HG03432 (cell line): Measurements from ENCODE around the gene KAZALD1.
A peak's percentile ranks its signal among the peaks of the same experiment; 100 is the strongest.

Experiments
- ATAC-seq: cut with Tn5 transposase; IDR thresholded peaks from one replicate; pipeline ENCODE4 v1.9.1; 2021; ENCODE audit warnings: mild to moderate bottlenecking, moderate library complexity; ENCODE audit not compliant: unreplicated experiment

KAZALD1 gene

DNA sequence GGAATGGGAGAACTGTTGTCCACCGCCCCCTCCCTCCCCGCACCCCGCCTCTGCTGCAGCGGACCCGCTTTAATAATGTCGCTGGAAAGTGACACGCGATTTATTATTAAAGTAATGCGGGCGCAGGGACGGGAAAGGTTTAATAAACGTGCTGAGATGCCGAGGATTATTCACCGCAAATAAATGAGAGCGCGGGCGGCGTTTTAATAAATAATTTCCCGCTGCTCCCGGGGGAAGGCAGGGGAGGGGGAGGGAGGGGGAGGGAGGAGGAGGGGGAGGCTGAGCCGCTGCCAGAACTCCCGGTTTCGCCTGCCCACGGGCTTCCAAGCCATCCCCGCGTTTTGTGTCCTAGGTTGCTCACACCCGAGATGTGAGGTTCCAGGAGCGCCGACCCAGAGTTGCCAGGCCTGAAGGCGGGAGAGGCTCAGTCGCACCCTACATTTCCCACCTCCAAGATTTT is 5.1 kb downstream of the KAZALD1 start:
- ATAC-seq, result no peak

DNA sequence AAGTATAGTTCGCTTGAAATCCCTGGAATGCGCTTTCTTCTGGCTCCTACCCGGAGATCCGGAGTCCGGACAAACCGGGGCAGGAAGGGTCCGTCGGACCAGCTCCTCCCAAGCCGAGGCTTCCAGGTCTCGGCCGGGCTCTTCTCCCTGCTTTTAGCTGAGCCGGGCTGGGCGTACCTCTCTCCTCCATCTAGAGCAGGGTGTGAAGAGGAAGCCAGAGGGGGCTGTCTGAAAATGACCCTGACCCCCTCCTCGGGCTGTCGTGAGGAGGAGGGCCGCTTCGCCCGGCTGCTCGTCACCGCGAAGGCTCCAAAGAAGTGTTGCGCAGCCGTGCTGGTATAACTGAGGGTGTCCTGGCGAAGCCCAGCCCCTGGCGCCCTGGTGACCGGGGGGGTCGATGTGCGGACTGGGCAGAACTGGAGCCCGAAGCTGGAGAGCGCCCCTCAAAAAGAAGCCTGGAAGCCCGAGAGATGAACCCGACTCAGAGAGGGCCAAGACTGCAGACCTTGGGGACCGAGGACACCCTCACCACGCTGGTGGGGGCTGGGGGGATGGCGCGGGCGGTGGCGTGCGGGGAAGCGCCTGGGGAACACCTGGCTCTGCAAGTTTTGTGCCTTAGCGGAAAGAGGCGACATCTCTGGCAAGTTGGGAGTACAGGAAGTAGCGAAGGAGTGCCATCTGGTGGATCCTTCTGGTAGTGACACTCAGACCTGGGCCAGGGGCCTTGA is 5.7 kb downstream of the KAZALD1 start:
- ATAC-seq, result peak; percentile 53

DNA sequence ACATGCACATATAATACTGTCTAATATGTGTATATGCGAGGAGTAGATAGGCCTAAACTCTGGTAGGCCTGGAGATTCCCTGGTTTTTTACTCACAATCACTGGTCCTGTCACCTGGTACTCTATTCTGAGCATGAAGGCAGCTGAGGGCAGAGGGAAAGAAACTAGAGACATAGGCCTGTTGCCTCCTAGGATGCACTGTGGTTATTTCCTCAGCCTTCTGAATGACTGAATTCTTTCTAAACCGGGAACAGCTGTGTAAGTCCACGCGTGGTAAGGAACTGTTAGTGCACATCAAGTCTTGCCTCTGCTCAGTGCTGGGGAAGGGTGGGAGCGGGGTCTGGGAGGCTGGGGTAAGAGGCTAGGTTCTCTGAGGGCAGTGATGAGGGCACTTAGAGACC is 7.7 kb downstream of the KAZALD1 start:
- no peak for ATAC-seq

DNA sequence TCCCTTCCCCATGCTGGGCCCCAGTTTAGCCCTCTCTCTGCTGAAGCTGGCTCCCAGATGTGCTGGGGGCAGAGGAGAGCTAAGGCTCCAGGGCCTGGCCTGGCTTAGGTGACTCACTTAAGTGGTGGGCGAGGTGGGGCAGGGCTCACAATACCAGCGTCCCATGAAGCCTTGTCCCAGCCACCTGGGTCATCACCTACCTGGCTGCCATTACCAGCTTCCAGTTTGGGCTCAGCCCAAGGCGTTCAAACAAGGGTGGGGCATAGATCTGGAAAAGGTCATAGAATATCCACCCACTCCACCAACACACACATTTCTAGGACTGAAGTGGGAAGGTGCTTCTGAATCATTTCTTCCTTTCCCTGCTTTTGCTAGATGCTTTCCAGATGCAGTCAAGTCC is 8.3 kb downstream of the KAZALD1 start:
- no peak for ATAC-seq

DNA sequence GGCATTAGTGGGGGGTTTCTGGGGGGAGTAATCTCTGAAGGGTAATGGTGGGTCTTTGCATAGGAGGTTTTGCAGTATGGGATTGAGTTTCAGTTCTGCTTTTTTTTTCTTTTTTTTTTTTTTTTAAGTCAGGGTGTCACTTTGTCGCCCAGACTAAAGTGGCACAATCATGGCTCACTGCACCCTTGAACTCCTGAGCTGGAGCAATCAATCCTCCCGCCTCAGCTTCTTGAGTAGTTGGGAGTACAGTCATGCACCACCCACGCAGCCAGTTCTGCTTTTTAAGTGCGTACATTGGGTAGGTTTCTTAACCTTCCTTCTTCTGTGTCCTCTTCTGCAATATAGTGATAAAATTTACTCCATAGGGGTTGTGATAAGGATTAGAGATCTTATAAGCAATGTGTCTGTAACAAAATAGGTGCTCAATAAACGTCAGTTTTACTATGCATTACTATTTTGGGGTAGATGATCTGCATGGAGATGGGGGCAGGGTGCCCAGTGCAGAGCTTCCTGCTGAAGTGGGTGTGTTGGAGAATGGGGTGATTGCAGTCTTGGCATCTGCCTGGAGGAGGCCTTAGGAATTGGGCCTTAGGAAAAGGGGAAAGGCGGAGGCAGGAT is 9.6 kb downstream of the KAZALD1 start:
- ATAC-seq, result no peak

DNA sequence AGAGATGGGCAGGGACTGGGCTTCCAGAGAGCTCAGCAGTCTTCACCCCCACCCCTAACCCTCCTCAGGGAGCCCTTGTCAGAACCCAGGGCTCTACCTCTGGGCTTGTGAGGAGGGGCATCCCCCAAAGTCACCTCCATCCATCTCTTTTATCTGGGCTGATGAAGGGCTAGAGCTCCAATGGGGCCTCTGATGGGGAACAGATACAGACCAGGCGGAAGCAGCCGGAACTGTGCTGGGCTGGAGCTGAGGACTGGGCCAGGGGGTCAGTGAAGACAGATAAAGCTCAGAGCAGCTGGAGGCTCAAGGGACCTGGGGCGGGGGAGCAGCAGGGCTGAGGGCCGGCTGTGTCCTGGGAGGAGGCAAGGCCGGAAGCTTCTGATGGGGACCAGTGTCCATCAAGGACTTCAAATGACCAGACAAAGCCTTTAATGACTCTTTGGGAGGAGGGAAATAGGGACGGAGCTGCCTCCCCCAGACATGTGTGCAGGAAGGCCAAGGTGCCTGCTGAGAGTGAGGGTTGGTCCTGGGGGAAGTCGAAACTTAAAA is 10.2 kb downstream of the KAZALD1 start:
- no peak for ATAC-seq

DNA sequence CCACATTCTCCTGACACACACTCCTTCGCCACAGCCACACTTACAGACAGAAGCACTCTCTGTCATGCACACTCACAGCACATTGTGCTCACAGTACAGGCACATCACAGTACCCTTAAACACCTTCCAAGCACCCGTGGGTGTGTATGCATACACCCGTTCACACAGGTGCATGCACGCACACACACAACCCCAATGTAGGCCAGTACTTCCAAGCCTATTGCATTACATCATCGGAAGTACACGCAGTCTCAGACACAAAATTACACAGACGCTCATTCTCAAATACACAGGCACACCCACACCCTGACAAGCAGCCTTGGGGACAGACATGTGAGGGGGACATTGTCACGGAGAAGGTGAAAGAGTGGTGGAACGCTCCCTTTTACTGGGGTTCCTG is 11.1 kb downstream of the KAZALD1 start:
- ATAC-seq, result no peak

DNA sequence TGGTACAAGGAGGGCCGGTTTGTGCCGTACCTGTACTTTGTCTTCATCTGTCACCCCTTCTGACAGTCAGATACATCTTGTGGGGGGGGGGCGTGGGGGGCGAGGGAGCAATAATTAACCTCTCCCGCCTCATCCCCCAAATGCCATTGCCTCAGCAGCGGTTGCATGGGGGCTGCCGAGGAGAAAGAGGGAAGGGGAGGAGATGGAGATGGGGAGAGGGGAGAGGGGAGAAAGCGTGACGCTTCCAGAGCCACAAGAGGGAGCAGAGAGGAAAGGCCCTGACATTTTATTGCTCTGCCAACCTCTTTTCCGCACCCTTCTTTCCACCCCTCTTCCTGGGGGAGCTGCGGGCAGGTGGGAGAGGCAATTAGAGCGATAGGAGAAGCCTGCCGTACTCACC is 11.8 kb downstream of the KAZALD1 start:
- no peak for ATAC-seq

DNA sequence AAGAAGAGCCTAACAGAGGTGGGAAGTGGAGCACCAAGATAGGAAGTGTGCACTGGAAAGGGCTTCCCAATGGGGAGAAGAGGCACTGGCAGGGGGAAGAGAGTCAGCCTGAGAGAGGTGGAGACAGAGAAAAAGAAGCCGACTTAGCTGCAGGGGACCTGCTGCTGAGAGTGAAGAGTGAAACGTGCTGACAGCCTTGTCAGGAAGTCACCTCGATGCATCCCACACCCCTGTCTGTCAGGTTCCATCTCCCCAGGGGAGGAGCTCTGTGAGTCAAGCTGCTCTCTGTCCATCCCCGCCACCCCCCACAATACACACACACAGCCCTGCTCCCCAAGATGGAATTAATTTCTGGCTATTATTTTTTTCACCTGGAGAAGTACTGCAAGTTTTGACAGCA is 14.0 kb downstream of the KAZALD1 start:
- ATAC-seq, result no peak

DNA sequence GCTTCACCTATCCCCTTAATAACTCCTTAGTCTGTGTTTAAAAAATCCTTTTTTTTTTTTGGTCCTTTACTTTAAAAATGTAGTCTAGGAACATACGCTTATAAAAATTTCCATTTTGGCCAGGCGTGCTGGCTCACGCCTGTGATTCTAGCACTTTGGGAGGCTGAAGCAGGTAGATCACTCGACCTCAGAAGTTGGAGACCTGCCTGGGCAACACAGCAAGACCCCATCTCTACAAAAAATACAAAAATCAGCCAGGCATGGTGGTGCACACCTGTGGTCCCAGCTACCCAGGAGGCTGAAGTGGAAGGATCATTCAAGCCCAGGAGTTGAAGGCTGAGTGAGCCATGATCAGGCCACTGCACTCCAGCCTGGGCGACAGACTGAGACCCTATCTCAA is 14.8 kb downstream of the KAZALD1 start:
- no peak for ATAC-seq

DNA sequence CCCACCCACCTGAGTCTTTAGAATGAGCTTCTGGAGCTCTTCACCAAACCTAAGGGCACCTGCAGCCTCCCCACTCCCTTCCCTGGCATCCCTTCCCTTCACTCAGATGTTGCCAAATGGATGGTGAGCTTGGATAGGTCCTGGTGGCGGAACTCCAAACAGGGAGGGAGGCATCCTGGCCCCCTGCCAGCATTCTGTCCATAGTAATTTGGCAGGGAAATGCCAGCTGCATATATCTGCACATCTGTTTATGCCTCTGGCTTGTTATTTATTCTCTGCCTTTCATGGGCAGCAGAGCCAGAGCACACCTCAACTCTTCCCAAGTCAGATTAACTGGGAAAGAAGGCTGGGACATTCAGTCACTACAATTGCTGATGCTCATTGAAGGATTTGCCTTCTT is 18.1 kb downstream of the KAZALD1 start:
- no peak for ATAC-seq

DNA sequence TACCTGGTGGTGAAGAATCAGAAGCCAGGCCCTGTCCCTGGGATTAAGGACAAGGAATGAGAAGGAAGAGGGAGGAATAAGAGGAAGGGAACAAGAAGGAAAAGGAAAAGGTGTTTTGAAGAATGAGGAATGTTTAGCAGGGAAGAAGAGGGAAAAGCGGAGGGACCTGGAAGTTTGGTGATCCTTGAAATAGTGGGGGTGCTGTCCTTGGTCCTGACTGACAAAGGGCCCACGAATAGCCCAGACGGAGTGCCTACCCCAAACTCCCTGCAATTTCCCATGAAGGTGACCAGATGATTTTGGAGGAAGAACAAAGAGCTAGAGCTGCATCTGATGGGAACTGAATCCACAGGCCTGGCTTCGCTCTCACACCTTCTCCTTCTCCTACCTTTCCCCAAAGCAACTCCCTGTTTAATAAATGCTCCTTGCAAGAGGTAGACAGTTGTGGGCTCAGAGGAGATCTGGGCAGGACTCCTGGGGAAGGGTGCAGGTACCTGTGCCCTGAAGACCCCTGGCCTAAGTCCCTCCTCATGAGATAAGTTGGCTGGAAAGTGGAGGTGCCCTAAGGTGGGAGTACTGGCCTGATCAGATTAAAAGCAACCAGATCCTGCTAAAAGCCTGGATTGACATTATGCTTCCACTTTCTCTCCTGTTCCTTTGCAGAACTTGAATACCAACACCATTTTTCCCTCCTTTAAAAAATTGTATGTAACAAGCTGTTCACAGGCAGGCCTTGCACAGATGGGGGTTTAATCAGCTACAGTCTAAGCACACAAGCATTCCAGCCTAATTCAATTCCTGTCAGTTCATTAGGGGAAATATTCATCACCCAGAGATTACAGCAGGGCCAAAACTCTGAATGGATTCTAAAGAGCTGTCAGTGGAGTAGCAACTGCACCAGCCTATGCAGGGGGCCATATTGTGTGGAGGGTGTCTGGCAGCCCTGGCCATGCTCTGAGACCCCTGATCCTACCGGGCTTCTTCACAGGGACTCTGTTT is 19.4 kb downstream of the KAZALD1 start:
- no peak for ATAC-seq

DNA sequence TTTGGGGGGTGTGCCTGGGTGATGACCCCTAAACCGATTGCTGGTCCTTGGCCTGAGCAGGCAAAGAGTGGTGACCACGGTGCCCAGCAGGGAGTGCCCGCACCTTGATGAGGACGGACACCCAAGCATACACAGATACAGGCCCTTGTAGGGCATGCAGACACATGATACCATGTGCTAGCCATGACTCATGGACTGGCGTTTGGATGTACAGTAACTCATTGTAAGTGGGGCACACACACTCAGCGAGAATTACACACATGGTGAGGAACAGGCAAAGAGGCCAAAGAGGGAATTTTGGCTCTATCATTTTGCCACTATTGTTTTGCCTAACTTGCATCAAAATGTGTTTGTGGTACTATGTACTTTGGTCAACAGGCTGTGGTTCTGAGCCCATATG is 24.1 kb downstream of the KAZALD1 start:
- no peak for ATAC-seq

DNA sequence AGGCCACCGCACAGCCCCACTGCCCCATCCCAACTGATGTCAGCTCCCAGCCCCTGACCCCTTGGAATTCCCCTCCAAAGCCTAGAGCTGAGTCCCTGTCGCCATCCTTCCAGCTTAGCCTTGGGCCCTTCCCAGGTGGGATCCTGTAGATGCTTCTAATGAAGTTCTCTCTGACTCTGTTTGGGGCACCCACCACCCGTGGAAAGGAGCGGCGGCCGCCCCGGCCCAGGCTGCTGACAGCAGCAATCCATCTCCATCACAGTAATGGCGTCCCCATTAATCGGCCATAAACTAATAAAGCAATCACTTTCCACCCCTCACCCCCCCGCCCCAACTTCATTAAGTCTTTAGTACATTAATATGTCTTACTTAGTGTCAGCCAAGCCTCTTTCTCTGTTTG is 25.6 kb downstream of the KAZALD1 start:
- ATAC-seq, result no peak

DNA sequence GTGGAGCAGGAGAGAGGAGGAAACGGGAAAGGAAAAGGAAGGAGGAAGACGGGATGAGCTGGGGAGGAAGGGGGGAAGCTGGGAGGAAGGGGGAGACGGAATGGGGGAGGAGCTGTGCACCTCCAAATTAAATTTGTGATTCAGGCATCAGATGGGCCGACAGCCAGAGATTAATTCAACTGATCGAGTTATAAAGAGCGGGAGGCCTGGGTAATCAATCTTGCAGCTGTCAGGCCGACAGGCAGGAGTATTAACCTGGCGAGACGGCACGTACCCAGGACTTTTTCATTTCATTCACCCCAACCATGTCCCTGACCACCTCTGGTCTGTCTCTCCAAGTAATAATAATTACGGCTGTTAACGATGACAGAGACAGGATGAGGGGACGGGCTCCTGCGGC is 26.2 kb downstream of the KAZALD1 start:
- ATAC-seq, result no peak

DNA sequence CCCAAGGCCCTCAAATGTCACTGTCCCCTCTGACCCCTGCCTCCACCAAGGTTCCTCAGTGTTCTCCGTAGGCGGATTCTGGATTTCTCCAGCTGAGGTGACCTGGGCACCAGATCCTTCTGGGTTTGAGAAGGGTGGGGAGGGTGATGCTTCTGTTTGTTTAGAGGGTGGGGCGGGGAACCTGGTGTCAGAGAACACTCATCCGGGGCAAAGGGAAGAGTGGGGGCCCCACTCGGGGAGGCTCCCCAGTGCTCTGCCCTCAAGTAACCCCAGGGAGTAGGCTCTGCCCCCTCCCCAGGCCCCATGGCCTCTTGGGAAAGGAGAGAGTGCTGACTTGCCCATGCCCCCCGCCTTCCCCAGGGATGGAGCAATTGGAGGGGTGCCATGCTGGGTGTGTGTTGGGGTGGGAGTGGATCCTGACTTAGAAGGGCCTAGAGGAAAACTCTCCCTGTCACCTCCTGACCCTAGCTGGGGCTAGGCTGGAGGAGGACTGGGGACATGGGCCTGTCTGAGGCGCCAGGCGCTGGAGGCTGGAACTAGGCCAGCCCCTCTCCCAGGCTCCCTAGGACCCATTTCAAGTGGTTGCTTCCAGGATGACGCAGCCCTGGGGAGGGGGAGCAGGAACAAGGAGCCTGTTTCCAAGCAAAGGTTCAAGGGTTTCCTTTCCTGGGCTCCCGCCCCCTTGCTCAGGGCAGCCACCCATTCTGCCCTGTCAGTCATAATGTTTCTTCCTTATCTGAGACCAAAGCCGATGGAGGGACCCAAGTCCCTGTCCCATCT is 27.9 kb downstream of the KAZALD1 start:
- ATAC-seq, result no peak

DNA sequence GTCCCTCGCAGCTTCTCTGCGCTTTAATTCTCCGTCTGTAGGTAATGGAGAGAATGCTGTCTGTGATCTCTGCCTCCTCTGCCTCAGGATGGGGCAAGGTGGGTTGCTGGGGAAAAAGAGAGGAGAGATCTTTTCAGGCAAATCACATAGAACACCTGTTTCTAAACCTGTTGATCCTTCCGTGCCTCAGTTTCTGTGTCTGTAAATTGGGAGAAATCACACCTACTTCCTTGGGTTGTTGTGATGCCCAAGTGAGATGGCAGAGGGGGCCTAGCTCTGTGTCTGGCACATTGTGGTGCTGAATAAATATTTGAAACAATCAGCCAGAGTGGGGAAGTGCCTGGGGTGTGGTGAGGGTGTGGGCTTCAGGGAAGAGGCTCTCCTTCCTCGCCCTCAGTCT is 28.8 kb downstream of the KAZALD1 start:
- no peak for ATAC-seq

DNA sequence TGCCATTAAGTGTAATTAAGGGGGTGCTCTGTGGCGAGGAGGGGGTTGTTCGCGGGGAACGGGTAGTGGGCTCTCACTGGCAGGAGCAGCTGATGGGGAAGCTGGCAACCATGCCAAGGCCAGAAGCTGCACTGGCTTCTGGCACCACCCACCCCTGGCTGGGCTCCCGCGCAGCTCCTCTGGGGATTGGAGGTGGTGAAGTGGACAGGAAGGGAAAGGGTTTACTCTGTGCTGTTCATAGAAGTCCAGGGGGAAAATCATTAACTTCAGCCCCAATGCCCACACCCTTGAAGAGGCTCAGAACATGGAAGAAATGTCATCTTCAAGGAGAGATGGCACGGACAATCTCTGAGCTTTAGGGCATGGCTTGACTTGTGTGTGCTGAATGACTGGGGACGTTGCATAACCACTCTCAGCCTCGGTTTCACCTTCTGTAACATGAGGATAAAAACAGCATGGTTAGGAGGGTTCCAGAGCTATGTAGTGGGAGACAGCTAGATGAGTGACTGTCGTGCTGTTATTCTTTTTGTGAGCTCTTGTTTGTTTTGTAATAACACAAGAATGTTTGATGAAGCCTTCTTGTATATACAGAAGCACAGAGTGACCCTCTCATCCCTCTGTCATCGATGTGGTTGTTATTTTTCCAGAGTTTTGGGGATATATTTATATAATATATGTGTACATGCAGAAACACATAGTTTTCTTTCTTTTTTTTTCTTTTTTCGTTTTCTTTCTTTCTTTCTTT is 29.9 kb downstream of the KAZALD1 start:
- no peak for ATAC-seq

DNA sequence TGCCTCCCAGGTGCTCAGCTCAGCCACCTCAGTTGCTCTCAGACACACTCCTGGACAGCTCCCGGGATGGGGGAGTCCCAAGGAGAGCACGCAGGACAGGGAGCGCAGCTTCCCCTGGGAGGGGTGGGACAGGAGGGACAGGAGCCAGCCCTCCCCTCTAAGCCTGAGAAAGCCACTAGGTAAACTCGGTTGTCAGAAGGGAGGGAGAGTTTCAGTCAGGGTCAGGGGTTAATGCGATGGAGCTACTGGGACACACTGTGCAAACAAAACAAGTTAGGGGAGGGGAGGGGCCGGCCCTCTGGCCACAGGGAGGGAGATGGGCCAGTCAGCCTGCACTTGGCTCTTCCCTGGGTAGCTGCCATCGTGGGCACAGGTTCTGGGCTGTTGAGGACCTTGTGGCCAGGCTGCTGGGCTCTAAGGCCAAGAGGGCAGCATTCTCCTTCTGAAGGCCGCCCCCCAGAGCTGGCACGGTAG is 31.1 kb downstream of the KAZALD1 start:
- no peak for ATAC-seq
